Activated naive CD4-positive, alpha-beta T cell (primary cell): ENCODE results near the gene PRICKLE4.
"Not testable (repeated sequence)": the region's sequence is repeated elsewhere in the genome, so short reads cannot be mapped to it uniquely, and the experiment has no call there.

ENCODE experiments used
- DNase-seq, 4 experiments: peaks; one replicate each; lab custom pipeline; 2025; lab: John Stamatoyannopoulos, UW

PRICKLE4 gene

DNA sequence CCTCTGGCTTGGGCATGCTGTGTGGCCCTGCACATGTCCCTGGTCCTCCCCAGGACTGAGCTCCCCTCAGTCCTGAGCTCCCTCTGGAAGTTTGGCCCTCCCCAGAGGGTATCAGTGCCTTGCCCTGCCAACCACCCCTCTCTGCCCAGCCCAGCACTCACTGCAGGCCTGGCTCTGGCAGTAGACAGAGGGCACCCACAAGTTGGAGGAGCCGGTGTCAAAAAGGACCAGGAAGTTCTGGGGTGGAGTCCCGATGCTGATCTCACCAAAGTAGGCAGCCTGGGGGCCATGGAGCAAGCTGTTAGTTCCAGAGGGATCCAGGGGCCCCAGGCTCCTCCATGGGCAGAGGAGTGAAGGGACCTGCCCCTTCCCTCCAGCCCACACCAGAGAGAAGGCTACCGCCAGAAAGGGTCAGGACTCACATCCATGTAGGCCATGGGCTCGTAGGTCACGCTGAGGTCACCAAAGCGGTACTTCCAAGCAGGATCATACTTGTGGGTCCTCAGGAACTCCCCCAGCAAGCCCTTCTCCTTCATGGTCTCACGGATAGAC is 36.3 kb upstream of the PRICKLE4 start:
- no peak for DNase-seq

DNA sequence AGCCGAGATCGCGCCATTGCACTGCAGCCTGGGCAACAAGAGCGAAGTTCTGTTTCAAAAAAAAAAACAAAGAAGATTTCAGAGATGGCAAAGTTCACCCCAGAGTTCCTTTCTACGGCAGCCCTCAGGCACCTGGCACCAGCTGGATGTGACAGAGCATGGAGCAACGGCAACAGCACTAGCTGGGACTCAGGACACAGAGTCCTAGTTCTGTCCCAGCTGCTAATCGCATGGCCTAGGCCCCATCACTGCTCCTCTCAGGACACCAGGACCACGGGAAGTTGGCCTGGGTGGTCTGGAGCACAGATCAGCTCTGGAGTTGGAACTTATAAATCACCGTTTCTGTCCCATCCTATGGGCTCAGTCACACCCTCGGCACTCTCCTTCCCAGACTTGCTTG is 34.5 kb upstream of the PRICKLE4 start:
- no peak for DNase-seq

DNA sequence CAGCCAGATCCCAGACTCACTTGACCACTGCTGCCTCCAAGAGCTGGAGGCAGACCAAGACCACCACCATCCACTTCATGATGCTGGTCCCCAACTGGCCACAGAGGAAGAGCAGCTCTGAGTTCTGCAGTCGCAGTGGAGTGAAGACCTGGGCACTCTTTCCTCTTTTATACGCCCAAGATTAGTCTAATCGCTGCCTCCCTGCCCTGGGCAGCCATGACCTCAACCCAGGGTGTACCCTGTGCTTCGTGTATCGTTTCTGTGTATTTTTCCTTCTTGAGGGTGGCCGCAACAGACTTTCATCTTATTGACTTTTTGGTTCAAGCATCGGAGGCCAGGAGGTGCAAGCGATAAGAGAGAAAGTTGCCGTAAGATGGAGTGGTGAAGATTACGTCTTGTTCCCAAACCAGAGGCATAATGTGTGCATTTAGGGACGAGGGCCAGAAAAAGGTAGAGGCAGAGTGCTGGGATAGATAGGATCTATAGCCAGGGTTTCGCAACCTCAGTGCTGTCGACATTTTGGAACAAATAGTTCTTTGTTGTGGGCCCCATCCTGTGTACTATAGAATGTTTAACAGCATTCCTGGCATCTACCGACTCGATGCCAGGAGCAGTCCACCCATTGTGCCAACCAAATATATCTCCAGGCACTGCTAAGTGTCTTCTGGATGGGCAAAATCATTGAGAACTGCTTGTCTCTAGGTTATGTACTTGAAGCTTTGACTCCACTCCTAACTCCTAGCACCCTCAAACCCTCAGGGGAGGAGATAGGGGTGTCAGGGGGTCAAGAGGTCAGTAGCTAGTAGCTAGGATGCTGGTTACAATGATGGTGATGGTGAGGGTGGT is 33.1 kb upstream of the PRICKLE4 start, which contains the start of gene PGC:
Gene PGC (minus strand): TSS at position 142 of the 846 bp plus-strand sequence. CDS start 63 bp downstream, at position 79.
- no peak for DNase-seq

DNA sequence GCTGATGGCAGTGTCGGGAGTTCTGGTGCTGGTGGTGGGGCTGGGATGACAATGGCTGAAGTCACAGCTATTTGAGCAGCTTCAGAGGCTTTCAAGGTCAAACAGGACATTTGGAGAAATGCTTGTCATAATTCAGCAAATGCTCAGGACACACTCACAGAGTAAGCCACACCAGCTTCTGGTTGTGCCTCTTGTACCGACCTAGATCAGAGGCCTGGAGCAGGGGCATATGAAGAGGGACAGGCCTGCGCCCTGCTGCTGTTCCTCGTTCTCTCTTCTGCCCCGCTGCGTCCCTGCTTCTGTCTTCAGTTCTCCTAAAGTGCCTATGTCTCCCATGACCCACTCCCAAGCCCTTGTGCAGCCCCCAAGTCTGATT is 32.5 kb upstream of the PRICKLE4 start:
- DNase-seq: no peak

DNA sequence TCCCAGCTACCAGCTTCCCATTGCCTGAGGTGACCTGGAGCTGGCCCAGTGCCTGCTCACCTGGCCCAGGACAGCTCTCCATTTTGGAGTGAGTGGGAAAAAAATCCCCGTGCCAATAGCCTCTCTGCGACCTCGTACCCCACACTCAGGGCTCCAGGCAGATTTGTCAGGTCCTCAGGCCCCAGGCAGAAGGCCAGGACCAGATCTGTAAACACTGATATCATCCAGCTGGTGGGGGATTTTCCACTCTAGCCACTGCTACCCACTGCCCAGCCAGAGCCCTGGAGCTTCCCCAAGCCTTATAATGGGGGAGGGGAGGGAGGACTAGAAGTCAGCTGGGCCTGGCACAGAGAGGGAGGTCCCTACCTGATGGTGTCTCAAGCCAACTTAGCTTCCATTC is 32.0 kb upstream of the PRICKLE4 start:
- no peak for DNase-seq

DNA sequence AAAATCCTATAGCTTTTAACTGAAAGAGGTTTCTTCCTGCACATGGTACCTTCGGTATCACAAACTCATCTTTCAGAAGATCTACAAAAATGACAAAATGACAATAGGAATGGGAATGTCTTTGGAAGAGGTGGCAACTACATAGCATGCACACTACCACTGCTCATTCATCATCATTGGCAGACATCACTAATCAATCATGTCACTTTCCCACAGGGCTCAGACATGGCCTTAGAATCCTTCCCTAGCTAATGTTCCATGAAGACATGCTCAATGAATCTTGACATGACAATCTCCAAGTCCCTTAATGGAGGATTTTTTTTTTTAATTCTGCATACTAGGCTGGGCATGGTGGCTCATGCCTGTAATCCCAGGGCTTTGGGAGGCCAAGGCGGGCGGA is 30.2 kb upstream of the PRICKLE4 start:
- no peak for DNase-seq

DNA sequence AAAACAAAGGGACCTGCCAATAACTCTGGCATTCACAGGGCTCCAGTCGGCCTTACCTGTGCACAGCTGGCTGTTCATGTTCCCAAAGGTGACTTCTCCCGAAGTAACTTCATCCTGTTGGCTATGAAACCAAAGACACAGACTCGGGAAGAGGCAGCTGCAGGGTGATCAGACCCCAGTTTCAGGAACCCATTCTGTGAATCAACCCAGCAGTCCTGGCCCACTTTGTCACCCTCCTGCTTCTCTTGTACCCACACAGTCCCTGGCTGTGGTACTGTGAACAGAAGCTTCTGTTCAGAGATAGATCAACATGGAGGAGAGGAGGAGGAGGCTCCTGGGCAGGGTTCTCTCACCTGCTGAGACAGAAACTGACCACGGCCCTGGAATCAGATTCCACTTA is 24.7 kb upstream of the PRICKLE4 start:
- no peak for DNase-seq

DNA sequence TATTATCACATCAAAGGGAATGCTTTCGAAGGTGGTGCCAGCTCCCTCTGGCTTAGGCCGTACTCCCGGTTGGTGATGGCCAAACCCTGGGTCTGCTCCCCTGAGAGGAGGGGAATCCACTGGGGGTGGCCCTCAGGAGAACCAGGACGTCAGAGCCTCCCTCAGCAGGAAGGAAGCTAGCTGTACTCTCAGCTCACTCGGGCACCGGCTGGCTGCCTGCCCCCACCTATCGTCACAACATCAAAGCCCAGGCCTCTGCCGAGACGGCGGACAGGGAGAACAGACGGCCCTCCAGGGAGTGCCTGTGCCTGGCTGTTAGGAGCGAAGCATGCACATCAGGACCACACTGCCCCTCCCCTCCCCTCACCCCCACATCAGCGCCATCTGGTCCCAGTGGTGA is 24.2 kb upstream of the PRICKLE4 start:
- DNase-seq: no peak

DNA sequence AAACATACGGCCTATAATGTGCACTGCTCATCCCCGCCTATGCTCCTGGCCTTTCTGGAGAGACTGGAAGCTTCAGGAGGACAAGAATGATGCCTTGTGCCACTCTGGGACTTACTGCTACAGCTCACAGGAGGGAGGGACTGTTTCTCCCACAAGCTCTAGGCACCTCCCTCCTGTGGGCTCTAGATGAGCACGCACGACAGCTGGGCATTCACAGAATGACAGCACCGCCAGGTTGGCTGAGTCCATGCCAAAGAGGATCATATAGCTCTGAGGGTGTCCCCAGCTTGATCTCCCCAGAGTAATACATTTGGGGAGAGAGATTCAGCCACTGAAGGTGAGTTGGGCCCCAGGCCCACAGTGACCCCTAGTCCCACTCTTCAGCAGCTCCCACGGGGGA is 23.3 kb upstream of the PRICKLE4 start:
- no peak for DNase-seq

DNA sequence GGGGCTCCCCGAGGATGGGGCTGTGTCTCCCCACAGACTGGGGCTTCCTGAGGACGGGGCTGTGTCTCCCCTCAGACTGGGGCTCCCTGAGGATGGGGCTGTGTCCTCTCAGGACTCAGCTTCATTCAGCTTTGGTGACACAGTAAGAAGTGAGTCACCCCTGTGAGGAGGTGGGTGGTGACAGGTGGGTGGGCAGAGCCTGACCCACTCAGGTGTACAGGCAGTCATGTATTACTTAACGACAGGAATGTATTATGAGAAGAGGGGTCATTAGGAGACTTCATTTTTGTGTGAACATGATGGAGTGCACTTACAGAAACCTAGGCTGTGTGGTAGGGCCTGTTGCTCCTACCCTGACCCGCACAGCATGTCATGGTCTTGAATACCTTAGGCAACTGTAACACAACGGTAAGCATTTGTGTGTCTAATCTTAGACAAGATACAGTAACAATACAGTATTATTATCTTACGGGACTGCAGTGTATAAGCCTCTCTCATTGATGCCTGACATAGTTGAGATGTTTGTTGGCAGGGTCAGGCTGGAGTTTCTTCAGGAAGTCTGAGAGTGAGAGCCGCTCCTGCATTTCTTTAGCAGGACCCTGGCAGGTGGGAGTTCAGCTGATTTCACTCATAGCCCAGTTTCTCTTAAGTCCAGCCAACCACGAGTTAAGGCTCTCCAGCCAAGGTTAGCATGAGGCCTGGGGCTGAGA is 22.5 kb upstream of the PRICKLE4 start:
- DNase-seq: no peak

DNA sequence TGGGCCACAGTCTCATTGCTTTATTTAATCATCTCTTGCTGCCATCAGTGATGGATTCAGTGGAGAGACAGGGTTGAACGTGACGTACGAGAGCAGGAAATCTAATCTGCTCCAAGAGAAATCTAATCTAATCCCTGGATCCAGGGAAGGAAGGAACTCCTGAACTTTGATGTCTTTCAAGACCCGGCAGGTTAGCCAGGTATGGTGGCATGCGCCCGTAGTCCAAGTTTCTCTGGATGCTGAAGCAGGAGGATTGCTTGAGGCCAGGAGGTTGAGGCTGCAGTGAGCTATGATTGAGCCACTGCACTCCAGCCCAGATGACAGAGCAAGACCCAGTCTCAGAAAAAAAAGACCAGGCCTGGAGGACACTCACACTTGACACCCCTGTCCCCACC is 21.9 kb upstream of the PRICKLE4 start:
- no peak for DNase-seq

DNA sequence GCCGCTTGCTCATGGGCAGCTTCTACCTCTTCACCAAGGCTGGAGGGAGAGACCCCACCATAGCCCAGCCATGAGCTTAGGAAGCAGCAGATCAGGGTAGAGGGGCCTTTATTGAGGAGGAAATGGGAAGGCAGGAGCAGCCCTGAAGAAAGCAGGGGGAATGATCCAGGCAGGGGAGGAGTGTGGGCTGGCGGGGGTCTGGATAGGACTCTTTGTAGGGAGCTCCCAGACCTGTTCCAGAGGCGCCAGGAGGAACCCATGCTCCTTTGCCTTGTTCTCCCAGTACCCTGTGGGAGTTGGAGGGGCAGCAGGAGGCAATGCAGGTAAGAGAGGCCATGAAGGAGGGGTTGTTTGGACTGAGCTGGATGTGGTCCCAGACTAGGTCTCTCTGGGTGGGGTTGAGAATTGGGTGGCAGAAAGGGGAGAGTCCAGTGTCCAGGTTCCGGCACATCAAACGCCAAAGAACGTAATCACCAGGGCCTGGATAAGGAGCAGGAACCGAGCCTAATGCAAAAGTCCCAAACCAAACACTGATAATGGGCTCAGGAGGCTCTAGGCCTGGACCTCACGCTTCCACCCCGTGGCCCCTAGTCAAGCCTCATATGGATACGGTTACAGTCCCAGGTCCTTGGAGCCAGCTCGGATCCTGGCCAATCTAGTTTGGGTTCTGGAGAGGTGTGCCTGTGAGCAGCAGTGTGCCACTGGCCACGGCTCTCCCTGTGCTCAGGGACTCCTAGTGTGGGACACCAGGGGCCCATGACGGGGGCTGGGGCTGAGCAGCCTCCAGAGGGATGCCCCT is 21.3 kb upstream of the PRICKLE4 start:
- DNase-seq: no peak

DNA sequence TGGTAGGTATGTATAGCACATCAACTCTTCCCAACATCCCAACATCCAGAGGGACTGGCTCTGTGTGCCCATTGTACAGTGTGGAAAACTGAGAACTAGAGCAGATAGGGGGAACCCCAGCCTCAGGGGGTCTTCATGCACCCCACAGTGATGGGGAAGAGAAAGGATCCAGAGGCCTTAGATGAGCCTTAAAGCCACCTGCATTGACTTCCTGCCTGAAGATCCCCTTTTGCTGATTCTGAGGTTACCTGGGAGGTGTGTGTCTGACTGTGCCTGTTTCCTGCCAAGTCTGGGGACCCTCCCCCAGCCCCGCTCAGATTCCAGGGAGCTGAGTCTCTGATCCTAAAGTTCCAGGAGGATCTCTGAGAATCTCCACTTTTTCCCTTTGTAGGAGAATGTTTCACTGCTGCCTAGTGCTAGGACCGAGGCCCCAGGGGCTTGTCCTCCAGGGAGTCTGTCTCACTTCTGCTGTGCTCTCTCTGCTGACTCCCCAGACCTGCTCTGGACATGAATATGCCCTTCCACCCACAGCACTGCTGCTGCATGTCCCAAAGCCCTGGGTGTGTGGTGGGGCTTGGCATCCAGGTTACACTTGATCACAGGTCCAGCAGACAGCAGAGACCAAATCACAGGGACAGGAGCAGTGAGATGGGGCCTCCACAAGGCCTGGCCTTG is 20.5 kb upstream of the PRICKLE4 start:
- no peak for DNase-seq

DNA sequence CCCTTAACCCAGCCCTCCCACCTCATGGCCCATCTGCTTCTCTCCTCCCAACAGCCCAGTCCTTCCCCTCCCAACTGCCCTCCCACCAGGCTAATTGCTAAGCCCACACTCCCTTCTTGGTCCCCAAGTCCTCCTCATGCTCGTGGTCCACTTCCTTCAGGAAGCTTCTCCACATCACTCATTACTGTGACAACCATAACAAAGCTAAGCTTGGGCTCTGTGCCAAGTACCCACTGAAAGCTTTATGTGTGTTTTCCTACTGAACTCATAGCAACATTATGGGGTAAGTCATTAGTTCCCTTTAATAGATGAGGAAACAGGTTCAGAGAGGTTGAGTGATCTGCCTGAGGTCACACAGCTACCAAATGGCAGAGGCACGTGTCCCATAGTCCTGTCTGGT is 17.1 kb upstream of the PRICKLE4 start:
- DNase-seq: no peak

DNA sequence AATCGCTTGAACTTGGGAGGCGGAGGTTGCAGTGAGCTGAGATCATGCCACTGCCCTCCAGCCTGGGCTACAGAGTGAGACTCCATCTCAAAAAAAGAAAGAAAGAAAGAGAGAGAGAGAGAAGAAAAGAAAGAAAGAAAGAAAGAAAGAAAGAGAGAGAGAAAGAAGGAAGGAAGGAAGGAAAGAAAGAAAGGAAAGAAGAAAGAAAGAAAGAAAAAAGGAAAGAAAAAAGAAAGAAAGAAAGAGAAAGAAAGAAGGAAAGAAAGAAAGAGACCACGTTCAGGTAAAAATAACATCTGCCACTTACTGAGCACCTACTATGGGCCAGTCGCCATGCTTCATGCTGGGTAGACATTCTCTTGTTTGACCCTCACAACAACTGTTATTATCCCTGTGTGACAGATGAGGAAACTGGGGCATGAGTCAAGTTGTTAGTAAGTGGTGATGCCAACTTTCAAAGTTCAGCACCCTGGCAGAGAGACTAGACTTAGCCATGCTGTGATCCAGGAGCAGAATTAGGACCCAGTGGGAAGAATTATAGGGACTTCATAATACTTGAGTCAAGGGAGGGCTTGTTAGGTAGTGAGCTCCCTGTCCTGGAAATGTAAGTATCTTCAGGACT is 14.4 kb upstream of the PRICKLE4 start:
- not testable (repeated sequence) for DNase-seq

DNA sequence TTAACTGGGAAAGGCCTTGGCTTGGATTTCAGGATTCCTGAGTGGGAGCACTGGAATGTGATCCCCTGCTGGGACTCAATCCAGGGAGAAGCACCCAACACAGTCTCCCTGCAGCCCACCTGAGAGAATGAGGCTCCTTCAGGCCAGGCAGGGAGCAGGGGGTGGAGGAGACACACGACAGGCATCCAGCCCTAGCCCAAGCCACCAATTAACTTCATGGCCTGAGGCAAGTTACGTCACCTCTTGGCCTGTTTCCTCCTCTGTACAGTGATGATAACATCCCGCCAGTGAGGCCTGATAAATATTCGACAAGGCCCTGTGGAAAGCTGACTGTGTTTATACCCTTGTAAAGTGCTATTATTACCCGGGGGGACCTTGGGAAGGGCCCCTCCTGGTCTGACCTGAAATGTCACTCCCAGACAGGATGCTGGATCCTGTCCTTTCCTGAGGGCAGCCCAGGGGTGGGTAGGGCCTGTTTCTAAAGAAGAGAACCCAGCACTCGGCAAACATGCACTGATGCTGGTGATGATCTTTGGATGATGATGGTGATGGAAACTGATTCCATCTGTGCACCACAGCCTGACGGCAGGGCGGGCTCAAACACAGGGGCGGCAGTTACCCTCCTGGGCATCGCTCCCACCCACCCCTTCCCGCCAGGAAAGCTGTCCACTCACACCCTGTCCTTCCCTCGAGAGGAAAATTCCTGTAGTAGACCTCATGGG is 13.3 kb upstream of the PRICKLE4 start:
- DNase-seq: no peak

DNA sequence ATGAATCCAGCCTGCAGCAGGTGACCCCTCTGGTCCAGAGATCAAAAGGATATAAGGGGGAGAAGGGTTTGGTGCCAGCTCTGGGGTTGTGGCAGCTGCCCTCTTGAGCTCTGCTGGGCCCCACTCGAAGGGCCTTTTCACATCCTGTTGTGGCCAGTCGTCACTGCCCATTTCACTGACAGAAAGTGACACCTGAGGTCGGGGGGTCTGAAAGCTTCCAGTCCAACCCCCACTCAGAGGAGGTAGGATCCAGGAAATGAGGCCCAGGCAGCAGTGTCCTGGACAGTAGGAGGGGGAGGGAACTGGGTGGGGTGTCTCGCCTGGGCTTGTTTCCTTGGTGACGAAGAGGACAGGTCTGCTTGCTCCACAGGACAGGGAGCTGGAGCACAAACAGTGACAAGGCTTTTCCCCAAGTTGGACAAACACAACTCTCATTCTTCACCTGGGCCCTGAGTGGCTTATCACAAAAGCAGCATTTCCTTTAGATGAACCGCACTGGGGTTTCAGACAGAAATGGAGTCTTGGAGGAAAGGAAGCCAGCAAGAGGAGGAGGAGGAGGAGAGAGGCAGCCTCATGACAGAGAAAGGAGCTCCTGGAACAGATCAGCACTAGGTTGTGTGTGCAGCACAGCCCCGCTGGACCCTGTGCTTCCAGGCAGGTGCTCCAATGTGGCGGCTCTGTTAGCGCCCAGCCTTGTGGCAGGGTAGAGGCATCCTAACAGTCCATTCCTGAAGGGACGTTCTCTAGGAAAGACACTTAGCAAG is 11.9 kb upstream of the PRICKLE4 start:
- no peak for DNase-seq

DNA sequence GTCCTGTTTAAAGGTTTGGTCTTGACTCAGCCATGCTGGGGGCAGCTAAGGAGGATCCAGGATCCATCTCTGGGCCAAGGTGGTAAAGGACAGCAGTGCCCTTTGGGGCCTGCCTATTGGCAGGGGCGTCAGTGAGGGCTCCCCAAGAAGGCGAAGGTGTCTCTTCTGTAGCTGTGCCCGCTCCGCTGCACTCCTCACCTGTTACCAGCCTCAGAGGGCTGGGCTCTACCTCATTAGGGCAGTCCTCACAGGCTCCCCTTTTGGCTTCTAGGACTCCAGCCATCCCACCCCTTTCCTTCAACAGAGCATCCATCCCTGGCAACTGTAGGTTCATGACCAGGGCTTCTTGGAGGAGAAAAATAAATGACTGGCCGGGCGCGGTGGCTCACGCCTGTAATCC is 11.2 kb upstream of the PRICKLE4 start:
- DNase-seq: no peak

DNA sequence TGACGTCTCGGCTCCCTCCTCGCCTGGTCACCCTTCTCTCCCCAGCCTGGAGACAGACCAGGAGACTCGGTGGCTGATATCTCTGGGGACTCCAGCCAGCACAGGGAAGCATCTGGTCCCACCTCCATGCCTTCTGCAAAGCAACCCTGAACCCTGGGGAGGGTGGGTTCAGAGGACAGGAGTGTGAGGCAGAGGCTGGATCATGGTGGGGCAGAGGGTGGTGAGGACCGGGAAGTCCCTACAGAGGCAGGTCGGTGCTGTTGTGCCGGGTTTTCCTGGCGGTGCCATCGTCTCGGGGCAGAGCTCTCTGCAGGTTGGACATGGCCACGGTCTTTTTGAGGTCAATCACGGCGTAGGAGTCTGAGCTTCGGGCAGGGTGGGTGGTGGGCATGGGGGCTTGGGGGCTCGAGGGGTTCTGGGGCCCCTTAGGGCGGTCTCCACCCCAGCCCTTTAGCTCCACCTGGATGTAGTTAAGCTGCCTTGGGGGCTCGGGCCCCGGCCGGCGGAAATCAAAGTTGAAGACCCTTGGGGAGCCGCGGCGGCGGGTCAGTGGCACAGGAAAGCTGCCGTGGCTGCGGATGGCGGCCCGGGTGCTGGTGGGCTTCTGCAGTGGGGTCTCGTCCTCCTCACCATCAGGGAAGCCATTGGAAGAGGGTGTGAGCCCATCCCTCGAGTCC is 10.1 kb upstream of the PRICKLE4 start:
- DNase-seq: no peak
